NCI-H774 (cell line): ENCODE results near the gene MLYCD.

ENCODE experiments used
- DNase-seq: peaks from one replicate; lab custom pipeline; 2025; lab: John Stamatoyannopoulos, UW

Gene MLYCD

GRCh38 chr16:83970430-83970815, 71.5 kb downstream of the MLYCD start:
- no peak for DNase-seq

- DNase-seq, result no peak
These were observed 72.5 kb downstream of the MLYCD start for GRCh38 chr16:83971165-83972130.

GRCh38 chr16:83972256-83973008, 73.5 kb downstream of the MLYCD start:
- DNase-seq, result no peak

- no peak for DNase-seq
These were observed 74.2 kb downstream of the MLYCD start for GRCh38 chr16:83973077-83973476.

GRCh38 chr16:83973581-83974385, 74.9 kb downstream of the MLYCD start:
- DNase-seq, result no peak

GRCh38 chr16:83974475-83974874, 75.6 kb downstream of the MLYCD start:
- DNase-seq, result no peak

GRCh38 chr16:83975590-83976260, 76.8 kb downstream of the MLYCD start:
- no peak for DNase-seq
